Endothelial cell of hepatic sinusoid (primary cell): ENCODE data around the gene CCDC7.
"Not testable (repeated sequence)": the region's sequence is repeated elsewhere in the genome, so short reads cannot be mapped to it uniquely, and the experiment has no call there.

Source experiments
- in situ Hi-C: cut with HindIII; loops from 2 replicates; pipeline ENCODE4 v1.10.0; 2017; ENCODE audit warnings: low sequenced_read_pairs

CCDC7 gene

DNA sequence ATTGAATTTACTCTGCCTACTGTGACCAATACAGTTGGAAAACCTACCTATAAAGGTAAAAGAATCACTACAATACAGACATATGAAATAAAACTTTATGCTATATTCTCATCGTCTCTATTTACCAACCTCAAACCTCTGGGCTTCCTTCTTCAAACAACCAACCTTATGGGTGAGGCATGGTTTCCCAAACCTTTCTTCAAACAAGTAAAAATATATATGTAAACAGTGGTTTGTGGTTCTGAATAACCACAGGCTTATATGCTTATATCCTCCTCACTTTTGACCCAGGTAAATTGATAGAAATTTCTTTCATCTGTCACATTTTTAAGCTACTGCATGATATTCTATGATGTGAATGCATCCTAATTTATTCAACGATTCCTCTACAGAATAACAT is 408.5 kb downstream of the CCDC7 start:
- in situ Hi-C loops = no loop called here

DNA sequence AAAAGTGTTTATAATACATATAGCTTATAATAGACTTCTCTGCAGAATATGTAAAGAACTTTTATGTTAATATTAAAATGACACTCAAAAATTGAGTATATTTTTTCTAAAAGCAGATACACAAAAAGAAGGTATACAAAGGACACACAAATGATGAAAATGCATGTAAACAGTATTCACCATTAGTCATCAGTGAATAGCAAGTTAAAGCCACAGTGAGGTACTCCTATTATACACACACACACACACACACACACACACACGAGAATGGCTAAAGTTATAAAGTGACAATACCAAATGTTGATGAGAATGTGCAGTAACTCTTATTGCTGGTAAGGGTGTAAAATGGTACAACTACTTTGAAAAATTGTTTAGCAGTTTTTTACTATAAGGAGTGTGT is 419.2 kb downstream of the CCDC7 start:
- in situ Hi-C loops = no loop called here

DNA sequence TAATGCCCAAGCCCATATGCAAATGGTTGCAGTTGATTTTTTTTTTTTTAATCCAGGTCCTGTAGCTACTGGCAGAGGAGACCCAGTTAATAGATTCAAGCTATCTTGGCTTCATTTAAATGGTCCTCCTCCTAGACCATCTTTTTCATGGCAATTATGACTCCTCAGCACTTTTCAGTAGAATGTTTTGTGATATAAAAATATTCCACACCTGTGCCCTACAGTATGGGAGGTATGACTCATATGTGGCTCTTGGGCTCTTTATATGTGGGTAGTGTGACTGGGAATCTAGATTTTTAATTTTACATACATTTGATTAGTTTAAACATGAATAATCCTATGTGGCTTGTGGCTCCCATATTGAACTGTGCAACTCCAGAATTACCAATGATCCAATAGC is 432.0 kb downstream of the CCDC7 start:
- in situ Hi-C loops = no loop called here

DNA sequence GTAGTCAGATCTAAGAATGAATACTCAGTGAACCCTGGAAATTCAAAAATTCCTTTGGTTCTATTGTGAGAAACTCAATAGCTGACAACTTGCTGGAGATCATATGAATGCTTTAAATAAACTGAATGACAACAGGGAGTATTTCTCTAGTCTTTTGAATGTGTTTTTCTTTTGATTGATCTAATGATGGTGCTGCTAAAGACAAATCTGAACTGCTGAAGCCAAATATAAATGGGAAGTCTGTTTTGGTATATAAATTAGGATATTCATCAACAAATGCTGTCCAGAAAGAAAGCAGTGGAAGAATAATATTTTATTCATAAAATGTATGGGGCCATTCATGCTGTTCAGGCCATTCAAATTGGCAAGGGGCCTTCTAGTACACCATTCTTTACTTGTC is 432.7 kb downstream of the CCDC7 start:
- in situ Hi-C loops = no loop called here

DNA sequence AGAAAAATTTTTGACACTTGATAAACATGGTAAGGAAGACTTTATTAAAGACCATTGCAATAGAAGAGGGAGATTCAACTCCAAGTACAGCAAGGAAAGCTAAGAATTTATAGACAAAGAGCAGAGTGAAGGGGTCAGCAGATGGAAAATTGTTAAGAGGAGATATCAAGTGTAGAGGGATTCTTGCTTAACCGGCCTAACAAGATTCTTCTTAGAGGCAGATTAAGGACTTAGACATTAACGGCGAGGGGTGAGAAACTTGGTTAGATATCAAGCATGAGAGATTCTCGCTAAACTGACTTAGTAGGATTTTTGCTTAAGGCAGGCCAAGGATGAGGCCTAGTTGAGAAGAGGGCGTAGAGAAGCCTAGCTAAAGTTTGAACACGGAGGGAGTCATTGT is 436.1 kb downstream of the CCDC7 start:
- in situ Hi-C loops = no loop called here

DNA sequence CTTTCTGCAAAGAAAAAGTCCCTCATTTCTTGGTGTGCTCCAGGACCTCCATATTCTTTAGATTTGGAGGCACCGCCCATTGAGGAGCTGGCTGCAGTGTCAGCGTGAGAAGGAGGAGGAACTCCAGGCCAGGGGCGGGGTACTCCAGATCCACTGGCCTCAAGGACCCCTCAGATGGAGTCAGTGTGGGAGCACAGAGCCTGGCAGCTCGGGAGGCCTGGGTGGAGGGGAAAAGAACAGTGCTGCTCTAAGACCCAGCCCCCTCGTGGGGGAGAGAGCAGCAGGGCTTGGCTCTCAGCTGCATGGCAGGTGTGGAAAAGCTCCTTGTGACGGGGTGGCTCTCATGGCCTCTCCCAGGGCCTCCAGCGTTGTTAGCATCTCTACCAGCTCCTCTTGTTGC is 441.5 kb downstream of the CCDC7 start:
- in situ Hi-C loops = no loop called here

DNA sequence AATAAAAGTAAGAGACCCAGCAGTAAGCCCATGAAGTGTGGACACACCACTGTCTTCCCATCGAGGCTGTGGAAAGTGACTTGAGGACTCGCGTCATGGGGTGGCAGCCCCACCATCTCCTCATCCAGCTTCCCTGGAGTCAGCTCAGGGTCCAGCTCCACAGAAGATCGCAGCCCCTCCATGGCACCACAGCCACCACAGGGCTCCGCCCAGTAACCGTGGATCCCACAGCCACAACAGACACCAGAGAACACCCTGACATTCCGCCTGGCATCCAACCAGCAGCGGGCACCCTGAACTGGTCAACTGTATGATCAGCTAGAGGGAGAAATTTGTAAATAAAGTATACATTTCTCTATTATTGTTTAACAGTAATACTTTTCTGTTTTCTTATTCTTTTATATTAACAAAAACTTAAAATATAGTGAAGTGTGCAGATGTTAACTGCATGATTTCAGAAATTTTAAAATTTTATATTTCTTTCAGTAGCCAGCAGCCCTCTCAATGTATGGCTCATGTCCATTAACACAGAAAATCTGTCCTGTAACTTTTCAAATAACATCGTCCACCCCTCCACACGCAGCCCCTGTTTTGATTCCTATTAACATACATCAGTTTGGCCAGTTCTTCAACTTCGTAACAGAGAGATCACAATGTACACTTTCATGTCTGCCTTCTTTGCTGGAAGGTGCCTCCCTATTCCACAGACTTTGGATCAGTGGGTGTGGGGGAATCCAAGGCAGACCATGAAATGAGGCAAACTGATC is 442.4 kb downstream of the CCDC7 start:
- in situ Hi-C loops = no loop called here

DNA sequence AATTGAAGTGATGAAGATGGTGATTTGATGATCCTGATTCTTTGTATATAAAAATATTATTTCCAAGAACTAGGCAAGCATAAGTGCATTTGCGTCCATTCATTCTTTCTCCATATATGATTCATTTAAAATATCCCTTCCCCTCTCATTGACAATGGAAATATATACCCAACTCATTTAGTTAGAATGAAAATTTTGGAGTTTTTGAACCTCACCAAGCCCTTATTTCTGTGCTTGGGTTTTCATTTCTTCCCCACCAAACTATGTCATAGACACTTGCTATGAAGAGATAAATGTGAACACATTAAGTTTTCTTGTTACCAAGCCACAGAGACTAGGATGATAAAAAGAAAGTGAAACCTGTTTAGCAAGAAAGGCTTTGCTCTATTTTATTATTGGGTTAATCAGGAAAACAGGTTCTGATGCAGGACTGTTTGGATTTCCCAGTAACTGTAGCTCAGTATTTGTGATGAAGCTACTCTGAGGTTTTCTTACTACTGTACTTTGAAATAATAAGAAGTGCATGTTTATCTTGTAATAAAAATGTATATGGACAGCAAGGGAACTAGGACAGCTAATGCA is 443.8 kb downstream of the CCDC7 start:
- in situ Hi-C loops = no loop called here

DNA sequence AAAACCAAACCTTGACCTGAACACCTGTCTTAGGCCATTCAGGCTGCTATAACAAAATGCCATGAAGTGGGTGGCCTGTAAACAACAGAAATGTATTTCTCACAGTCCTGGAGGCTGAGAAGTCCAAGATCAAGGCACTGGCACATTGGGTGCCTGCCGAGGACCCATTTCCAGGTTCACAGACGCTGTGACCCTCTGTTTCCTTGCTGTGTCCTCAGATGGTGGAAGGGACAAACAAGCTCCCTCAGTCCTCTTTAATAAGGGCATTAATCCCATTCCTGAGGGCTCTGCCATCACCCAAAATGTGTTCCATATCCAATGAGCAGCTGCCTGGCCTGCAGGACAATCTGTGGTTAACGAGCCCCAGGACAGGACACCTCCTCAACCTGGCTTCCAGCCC is 444.5 kb downstream of the CCDC7 start:
- in situ Hi-C loops = no loop called here

DNA sequence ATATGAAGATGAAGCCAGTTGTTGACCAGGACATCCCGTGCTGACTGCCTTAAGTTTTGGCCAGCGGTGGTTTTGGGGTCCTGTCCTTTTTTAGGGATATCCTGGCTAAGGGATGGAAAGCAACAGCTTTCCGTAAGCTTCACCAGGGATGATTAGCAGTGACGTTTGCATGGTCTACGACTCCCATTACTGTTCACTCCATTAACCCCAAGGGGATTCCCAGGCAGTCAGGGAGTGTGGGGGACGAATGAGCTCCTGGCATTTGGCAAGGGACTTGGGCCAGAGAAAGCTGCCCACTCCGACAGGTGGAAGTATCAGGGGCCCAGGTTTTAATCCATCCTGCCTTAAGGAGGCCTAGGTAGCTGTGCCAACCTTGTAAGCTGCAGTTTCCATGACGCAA is 445.3 kb downstream of the CCDC7 start:
- in situ Hi-C loops = no loop called here

DNA sequence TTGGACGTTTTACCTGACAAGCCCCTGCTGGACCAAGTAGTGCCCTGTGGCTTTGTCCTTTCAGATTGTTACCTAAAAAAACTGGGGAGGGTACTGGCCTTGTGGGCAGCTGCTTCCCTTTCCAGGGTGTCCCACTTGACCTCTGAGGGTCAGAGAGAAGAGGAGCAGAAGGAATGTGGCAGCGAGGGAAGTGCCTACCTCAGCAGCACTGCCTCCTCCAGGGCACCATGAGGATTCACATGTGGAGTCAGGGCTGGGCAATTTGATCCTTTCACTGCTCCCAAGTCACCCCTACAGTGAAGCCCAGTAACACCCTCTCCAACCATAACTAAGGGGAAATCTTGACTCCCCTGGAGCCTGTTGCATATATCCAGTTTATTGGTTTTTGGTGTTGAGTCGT is 447.5 kb downstream of the CCDC7 start:
- in situ Hi-C loops = no loop called here

DNA sequence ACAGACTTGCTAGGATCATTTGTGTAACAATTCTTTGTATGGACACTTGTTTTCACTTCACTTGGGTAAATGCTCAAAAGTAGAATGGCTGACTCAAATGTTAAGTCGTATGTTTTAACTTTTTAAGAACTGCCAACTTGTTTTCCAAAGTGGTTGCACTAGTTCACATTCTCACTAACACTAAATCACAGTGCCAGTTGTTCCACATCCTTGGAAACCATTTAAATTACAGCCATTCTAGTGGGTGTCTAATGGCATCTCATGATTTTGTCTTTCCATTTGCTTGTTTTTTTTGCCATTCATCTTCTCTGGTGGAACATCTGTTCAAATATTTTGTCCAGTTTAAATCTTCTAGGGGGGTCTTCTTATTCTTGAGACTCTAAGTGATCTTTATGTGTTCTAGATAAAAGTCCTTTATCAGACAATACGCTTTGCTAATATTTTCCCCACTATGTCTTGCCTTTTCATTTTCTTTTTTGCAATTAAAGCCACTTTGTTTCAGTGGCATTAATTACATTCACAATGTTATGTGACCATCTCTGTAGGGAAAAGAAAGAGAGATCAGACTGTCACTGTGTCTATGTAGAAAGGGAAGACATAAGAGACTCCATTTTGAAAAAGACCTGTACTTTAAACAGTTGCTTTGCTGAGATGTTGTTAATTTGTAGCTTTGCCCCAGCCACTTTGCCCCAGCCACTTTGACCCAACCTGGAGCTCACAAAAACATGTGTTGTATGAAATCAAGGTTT is 448.1 kb downstream of the CCDC7 start:
- in situ Hi-C loops = no loop called here

DNA sequence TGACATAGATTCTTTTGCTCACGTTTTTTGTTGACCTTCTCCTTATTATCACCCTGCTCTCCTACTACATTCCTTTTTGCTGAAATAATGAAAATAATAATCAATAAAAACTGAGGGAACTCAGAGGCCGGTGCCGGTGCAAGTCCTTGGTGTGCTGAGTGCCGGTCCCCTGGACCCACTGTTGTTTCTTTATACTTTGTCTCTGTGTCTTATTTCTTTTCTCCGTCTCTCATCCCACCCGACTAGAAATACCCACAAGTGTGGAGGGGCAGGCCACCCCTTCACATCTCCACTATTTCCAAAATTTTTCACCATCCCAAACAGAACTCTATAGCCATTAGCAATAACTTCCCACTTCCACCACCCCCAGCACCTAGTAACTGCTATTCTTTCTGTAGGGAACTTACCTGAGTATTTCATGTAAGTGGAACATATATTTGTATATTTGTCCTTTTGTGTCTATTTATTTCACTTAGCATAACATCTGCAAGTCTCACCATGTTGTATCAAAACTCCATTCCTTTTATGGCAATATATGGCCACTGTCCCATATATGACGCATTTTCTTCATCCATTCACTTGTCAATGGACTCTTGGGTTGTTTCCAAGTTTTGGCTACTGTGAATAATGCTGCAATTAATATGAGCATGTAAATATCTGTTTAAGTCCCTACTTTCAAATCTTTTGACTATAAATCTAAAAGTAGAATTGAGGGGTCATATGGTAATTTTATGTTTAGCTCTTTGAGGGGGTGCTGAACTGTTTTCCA is 449.4 kb downstream of the CCDC7 start:
- in situ Hi-C loops = not testable (repeated sequence)

DNA sequence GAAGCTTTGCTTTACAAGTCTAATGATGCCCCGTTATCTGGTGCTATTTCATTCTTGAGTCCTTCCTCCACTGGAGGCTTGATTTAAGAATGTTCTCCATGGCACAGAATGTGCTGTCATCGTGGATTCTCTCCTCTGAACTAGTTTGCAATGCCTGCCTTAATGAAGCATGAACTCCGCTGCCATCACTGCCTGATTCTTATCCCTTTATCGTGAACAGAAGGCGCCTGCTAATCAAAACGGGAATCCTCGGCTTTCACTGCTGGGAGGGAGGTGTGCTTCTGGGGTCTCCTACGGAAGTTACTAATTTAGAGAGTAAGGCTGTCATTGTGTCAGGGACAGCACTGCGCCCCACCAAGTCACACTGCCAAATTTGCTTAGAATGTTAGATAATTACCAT is 455.9 kb downstream of the CCDC7 start:
- in situ Hi-C loops = no loop called here

DNA sequence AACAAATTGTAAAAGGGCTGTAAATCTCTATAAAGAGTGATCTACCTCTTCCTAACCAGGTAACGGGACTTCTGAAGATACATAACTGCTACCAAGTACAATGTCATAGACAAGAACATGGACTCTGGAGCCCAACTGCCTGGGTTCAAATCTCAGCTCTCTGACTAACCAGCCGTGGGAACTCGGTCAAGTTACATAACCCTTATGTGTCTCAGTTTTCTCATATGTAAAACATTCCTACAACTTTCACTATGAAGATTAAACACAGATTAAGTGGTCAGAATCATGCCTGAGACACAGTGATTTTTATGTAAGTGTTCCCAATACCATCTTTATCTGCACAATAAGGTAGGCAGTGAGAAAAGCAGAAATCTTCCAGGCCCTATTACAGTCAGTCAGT is 459.5 kb downstream of the CCDC7 start:
- in situ Hi-C loops = no loop called here

DNA sequence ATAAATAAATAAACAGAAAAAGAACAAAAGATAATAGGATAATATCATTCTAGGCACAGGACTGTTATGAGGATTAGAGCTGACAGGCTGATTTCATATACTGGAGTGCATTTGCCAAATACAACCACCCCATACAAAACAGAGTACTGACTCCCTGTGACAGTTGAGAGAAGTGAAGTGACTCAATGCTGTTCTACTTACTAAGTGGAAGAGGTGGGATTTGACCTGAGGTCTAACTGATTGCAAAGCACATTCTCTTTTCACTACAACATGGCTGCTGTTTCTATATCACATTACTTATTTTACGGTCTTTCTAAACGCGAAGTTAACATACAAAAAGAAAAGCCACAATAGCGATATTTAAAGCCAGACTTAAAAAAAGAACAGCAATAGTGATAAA is 460.7 kb downstream of the CCDC7 start:
- in situ Hi-C loops = no loop called here

DNA sequence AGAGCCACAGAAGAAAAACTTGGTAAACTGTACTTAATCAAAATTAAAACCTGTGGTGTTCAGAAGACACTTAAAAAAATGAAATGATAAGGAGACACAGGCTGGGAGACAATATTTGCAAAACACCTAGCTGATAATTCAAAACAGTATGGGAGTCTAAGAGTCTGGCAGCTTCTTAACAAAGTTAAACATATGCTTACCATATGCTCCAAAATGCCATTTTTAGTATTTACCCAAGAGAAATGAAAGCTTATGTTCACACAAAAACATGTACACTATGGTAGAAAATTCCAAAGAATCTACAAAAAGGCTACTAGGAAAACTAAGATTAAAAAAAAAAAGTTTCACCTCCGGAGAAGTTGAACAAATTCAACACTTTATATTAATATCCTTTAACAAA is 463.5 kb downstream of the CCDC7 start:
- in situ Hi-C loops = no loop called here

DNA sequence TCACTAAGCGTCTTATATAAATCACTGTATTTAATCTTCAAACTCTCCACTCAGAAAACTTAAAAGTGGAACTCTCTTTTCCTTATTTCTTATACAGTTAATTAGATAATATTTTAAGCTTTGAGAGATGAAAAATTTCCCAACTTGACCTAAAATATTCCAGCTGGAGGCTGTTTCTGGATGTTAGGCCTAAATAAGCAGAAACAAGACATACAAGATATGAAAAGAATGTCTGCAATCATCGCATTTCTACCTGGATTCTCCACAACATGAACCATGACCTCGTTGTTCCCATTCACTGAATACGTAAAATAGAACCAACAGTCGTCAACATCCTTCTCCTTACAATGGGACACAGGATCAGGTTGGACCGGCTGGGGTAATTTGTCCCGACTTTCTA is 464.0 kb downstream of the CCDC7 start:
- in situ Hi-C loops = not testable (repeated sequence)

DNA sequence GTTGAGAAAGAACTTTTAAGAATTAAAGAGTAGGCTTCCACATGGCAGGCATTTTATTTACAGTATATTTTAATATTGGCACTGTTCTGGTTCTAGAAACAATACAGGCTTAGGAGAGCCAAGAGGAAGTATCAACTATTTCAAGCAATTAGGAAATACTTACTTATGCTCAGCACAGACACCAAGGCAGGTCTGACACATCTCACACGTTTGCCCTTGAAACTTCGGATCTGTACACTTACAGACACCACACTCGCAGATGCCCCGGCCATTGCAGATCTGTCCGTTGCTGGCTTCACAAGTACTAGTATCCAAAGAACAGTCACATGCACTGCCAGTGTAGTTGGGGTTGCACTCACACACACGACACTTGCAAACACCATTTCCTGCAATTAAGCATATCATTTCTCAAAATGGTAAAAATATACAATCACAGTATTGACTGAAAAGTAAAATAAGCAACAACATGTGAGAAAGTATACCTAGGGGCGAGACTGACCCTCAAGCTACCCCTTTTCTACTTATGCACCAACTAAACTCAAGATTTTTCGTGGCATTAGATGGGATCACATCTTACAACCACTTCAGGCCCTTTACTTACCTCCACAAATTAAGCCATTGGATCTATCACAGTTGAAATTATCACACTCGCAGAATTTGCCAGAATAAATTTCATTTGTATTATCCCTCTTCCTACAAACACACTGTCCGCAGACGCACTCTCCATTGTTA is 465.5 kb downstream of the CCDC7 start:
- in situ Hi-C loops = no loop called here

DNA sequence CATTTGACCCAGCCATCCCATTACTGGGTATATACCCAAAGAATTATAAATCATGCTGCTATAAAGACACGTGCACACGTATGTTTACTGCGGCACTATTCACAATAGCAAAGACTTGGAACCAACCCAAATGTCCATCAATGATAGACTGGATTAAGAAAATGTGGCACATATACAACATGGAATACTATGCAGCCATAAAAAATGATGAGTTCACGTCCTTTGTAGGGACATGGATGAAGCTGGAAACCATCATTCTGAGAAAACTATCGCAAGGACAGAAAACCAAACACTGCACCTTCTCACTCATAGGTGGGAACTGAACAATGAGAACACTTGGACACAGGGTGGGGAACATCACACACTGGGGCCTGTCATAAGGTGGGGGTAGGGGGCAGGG is 471.9 kb downstream of the CCDC7 start:
- in situ Hi-C loops = not testable (repeated sequence)

DNA sequence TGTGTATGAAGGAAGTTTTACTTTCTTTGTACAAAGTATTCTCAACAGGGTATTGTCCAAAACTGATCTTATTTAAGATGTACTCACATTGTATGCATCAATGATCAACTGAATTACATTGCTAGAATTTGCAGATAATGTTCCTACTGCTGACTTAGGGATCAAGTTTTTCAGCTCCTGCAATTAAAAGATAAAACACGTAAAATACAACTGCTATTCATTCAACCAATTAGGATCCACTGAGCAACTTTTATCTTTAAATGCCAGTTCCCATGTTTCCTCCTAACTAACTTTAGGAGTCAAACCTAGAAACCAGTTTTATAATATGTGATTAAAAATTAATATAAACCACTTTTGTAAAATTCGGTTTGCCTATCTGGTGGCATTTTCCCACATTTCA is 476.2 kb downstream of the CCDC7 start:
- in situ Hi-C loops = no loop called here
